Stimulated activated CD4-positive, alpha-beta T cell treated with anti-CD3 and anti-CD28 coated beads, Interleukin-2, amount 100 ng/mL, for 48 hours (primary cell): ENCODE data around the gene PHAX.
"Not testable (repeated sequence)": the region's sequence is repeated elsewhere in the genome, so short reads cannot be mapped to it uniquely, and the experiment has no call there.

Source experiments
- DNase-seq, 2 donors: peaks; one replicate each; pipeline ENCODE4 v3.0.0-alpha.2; 2020

PHAX gene

DNA sequence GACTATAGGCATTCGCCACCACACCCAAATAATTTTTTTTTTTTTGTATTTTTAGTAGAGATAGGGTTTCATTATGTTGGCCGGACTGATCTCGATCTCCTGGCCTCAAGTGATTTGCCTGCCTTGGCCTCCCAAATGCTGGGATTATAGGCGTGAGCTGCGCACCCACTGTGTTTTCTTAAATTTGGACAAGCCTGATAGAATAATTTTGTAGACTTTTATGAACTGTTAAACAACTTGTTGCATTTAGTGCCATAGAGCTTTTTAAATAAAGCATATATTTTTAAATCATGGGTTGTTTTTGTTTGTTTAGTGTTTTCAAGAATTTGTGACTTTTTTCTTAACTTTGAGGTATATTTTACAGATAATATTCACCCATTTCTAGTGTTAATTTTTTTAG, 4.8 kb downstream of the PHAX start:
- DNase-seq, result no peak

DNA sequence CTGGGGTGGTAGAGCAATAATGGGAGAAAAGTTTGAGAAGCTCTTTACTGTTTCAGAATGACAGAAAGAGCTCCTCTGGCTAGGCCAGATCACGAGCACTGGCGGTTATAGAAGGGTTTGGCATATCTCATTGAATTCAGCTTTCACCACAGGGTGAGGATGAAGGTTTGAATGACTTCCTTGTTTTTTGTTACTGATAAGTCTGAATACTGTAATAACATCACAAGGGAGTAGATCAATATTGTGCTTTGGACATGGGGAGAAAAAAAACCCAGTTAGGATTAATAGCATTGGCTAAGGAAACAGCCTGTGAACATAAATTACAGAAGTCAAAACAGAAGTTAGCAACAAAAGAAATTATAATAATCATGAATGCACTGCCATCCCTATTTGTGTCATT, 9.4 kb downstream of the PHAX start:
- DNase-seq, result no peak

DNA sequence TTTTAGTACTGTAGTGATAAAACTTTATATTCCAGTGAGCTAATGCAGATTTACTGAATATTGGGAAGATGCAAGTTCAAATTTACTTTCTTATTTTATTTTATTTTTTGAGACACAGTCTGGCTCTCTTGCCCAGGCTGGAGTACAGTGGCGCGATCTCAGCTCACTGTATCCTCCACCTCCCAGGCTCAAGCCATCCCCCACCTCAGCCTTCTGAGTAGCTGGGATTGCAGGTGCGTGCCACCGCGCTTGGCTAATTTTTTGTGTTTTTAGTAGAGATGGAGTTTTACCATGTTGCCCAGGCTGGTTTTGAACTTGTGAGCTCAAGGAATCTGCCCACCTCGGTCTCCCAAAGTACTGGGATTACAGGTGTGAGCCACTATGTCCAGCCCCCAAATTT, 9.9 kb downstream of the PHAX start:
- no peak for DNase-seq

DNA sequence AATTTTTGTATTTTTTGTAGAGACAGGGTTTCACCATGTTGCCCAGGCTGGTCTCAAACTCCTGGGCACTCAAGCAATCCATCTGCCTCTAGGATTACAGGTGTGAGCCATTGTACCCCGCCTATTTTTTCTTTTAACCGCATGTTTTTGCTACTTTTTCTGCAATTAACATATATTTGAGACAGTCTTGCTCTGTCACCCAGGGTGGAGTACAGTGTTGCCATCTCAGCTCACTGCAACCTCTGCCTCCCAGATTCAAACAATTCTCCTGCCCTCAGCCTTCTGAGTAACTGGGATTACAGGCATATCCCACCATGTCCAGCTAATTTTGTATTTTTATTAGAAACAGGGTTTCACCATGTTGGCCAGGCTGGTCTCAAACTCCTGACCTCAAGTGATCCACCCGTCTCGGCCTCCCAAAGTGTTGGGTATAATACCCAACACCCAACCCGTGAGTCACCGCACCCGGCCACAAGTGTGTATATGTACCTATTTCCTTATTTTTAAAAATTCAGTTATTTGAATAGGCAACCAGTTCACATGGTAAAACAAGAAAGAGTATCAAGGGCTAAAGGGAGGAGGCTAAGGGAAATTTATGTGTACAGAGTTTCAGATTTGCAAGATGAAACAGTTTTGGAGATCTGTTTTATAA, 13.3 kb downstream of the PHAX start:
- DNase-seq, result no peak

DNA sequence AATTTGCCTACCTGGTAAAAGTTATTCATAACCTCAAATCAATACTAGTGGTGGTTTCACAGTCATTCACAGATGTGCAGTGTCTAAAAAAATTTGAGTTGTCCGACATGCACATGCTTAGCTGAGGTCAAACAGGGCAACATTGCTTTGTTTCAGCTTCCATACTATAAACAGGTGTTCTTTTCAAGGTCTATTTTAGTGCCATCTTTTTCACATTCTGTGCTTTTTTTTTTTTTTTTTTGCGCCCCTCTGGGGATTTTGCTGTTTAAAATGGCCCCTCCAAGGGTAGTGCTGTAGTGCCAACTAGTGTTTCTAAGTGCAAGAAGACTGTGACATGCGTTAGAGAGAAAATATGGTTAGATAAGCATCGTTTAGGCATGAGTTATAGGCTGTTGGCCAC, 14.5 kb downstream of the PHAX start:
- no peak for DNase-seq

DNA sequence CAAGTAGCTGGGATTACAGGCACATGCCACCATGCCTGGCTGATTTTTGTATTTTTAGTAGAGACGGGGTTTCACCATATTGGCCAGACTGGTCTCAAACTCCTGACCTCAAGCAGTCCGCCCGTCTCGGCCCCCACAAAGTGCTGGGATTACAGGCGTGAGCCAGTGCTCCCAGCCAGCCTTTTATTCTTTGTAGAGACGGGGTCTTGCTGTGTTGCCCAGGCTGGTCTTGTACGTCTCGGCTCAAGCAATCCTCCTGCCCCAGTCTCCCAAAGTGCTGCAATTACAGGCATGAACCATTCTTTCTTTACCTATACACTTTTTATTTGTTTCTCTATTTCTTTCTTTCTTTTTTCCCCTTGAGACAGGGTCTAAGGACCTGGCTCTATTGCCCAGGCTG, 16.9 kb downstream of the PHAX start:
- DNase-seq, result not testable (repeated sequence)

DNA sequence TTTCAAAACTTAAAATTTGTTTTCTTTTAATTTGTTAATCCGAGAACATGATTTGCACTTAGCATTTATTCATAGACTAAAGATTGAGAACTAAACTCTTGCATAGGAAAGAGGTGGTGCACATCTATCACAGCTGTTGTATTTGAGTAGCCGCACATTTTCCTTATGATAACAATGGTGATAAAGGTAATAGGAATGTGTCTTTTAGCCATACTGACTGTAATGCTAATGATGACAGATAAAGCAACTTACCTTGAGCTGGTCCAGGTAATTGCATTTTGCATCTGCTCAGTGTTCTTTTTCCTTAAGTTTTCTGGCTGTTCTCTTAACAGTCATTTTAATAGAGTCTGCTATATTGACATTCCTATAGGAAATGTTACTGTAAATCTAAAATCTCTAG, 19.0 kb downstream of the PHAX start:
- DNase-seq, result no peak

DNA sequence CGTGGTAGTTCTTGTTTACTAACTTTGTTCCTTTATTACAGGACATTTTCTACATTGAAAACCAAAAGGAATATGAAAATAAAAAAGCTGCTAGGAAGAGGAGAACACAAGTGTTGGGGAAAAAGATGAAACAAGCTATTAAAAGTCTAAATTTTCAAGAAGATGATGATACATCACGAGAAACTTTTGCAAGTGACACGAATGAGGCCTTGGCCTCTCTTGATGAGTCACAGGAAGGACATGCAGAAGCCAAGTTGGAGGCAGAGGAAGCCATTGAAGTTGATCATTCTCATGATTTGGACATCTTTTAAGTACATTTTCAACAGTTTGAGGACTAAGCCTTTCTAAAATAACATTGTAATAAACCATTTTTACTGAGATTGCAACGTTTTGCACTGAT, 23.8 kb downstream of the PHAX start:
- no peak for DNase-seq

DNA sequence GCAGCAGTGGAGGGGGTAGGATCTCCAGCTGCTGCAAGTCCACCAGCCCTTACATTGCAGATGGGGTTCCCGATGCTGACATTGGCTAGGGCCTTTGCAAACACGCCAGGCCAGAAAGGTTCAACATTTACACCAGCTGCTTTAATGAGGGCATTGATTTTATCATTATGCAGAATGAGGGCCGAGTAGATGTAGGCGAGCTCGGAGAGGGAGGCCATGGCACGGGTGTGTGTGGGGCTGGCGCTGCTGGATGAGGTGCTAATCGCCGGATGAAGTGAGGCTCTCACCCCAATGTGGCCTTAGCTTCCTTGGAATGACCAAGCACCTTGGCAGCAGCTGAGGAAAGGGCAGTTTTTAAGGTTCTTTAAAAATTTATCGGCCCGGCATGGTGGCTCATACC, 27.4 kb downstream of the PHAX start:
- no peak for DNase-seq

DNA sequence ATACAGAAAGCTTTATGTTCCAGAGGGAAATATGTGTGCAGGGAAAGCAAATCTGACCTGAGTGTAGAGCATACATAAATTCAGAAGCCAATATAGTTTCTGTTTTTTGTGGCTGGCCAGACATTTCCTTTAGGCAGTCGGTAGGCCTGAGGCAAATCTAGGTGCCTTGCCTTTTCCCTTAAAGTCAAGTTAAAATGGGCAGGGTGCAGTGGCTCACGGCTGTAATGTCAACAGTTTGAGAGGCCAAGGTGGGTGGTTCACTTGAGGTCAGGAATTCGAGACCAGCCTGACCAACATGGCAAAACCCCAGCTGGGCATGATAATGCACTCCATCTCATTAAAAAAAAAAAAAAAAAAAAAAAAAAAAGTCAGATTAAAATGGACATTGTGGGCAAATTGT, 31.2 kb downstream of the PHAX start:
- DNase-seq, result no peak

DNA sequence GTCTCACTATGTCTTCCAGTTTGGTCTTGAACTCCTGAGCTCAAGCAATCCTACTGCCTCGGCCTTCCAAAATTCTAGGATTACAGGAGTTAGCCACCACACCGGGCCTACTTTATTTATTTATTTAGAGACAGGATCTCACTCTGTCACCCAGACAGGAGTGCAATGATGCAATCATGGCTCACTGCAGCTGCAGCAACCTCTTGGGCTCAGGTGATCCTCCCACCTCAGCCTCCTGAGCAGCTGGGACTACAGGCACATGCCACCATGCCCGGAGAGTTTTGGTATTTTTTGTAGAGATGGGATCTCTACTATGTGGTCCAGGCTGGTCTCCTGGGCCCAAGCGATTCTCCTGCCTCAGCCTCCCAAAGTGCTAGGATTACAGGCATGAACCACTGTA, 32.8 kb downstream of the PHAX start:
- no peak for DNase-seq

DNA sequence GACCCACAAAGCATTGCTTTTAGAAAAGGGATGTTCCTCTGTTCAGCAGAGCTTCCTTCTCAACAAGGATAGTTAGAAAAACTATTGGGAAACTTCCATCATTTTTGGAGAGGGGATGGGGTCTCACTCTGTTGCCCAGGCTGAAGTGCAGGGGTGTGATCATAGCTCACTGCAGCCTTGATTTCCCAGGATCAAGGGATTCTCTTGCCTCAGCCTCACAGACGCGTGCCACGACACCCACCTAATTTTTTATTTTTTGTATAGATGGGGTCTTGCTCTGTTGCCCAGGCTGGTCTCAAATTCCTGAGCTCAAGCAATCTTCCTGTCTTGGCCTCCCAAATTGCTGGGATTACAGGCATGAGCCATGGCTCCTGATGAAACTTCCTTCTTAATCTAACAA, 34.8 kb downstream of the PHAX start:
- no peak for DNase-seq

DNA sequence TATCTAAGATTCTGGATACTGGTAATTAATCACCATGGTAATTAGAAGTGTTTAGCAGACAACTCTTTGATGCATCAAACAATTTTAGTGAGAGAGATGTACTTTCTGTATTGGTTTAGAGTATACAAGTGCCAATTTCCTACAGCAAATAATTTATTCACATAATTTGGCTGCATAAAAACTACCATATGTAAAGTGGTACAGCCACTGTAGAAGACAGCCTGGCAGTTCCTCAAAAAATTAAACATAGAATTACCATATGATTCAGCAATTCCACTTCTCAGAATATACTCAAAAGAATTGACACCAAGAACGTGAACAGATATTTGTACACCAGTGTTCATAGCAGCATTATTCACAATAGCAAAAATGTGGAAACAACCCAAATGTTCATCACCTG, 36.2 kb downstream of the PHAX start:
- DNase-seq, result no peak

DNA sequence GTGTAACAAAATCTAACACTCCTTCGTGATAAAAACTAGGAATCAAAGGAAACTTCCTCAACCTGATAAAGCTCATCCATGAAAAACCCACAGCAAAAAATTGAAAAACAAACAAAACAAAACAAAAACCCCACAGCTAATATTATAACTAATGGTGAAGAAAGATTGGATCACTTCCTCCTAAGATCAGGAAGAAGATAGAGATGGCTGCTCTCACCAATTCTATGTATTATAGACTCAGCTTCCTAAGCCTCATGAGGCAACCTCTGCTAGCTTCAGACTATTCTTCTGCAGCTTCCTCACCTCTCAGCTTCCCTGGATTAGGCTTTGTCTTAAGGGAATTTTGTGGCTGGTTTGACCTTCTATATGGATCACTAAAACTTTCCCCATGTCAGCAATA, 40.1 kb downstream of the PHAX start:
- no peak for DNase-seq

DNA sequence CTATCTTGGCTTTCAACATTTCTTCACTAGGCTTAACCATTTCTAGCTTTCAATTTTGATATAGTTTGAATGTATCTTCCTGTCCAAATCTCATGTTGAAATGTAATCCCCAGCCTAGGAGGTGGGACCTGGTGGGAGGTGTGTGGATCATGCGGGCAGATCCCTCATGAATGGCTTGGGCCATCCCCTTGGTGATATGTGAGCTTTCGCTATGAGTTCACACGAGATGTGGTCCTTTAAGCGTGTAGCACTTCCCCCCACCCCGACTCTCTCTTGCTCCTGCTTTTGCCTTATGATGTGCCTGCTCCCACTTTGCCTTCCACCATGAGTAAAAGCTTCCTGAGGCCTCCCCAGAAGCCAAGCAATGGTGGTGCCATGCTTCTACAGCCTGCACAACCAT, 40.6 kb downstream of the PHAX start:
- DNase-seq, result no peak

DNA sequence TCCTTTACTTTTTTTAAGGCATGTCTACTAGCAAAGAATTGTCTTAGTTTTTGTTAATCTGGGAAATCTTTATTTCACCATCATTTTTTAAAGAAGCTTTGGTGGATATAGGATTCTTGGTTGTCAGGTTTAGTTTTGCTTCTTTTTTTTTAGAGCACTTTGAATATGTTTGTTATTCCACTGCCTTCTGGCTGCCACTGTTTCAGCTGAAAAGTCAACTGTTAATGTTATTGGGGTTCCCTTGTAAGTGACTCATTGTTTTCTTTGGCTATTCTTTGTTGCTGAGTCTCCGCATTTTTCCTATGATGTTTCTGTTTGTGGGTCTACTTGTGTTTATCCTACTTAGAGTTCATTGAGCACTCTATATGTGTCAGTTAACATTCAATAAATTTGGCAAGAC, 44.4 kb downstream of the PHAX start:
- DNase-seq, result no peak

DNA sequence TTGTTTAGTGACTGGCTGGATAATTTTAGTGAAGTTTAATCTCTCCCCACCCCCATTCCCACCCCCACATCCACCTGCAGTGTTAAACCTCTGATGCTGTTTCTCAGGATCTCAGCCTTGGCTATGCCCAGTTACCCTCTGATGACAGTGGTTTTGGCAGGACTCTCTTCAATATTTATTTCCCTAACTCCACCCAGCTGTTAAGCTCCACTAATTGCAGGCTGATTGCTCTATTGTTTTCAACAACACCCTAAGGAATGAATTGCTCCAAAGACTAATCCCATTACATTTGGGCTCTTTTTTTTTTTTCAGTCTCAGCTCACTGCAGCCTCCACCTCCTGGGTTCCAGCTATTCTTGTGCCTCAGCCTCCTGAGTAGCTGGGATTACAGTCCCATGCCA, 46.3 kb downstream of the PHAX start:
- no peak for DNase-seq

DNA sequence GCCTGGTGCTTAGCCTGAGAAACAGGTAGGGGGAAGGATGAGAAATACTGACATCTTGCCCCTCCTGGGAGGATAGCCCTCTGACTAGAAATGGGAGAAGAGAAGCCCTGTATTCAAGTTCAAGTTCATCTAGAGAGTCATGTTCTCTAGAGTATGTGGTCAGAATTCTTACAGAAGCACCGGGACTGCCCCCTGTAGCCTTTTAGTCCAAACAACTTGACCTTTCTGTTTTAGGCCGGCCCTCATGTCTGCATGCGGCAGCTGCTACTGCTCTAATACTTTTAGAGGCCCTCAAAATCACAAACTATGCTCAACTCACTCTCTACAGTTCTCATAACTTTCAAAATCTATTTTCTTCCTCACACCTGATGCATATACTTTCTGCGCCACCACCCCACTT, 47.7 kb downstream of the PHAX start:
- DNase-seq, result no peak

DNA sequence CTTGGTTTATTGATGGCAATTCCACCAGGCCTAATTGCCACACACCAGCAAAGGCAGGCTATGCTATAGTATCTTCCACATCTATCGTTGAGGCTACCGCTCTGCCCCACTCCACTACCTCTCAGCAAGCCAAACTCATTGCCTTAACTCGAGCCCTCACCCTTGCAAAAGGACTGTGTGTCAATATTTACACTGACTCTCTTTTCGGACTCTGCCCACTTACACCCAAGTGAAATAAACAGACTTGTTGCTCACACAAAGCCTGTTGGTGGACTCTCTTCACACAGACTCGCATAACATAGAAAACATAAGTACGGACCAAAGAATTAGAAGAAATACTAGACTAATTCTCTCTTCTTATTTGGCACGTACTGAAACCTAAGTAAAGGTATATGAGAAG, 48.3 kb downstream of the PHAX start:
- not testable (repeated sequence) for DNase-seq

DNA sequence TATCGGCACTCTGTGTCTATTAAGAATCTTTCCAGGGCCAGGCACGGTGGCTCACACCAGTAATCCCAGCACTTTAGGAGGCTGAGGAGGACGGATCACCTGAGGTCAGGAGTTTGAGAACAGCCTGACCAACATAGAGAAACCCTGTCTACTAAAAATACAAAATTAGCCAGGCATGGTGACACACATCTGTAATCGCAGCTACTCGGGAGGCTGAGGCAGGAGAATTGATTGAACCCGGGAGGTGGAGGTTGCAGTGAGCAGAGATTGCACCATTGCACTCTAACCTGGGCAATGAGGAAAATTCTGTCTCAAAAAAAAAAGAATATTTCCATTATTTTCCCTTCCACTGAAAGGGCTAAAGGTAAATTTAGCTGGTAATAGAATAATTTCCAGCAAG, 49.0 kb downstream of the PHAX start:
- DNase-seq, result not testable (repeated sequence)

DNA sequence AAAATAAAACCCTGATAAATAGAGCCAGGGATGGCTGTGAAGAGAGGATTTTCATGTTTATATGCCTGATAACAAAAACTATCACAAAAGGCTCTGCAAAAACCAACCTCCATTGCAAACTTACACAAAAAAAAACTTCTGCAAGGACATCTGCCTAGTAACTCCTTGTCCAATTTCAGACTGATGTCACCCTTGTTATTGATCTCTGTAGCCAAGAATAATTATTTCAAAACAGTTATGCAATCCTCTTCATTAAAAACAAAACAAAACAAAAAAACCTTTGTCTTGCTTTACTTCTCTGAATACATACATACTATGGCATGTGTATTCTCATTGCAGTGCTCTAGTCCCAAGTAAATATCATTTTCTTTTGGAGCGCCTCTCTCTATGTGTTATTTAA, 49.7 kb downstream of the PHAX start:
- DNase-seq, result no peak

DNA sequence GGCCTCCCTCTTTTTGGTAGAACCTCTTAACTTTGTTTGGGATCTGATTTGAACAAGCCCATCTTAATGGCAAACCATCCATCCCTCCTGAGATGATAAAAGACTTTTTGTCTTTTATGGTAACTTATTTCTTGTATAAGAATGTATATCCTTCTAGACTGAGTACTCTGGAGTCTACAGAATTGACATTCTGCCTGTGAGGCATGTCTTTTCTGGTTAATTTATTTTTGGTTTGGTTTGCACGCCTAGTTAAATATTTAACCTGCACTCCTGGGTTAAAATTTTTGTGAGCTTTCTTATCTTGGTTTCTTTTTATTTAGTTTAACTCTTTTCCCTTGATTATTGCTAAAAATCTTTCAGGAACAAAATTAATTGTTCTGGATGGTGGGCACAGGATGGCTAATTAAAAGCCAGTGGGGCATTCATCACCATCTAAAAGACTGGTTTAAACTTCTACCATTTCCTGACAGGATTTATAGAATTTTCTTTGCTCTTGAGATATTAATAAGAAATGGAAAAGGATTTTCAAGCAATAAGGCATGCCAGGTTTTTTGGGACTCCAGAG, 50.3 kb downstream of the PHAX start:
- DNase-seq, result no peak

DNA sequence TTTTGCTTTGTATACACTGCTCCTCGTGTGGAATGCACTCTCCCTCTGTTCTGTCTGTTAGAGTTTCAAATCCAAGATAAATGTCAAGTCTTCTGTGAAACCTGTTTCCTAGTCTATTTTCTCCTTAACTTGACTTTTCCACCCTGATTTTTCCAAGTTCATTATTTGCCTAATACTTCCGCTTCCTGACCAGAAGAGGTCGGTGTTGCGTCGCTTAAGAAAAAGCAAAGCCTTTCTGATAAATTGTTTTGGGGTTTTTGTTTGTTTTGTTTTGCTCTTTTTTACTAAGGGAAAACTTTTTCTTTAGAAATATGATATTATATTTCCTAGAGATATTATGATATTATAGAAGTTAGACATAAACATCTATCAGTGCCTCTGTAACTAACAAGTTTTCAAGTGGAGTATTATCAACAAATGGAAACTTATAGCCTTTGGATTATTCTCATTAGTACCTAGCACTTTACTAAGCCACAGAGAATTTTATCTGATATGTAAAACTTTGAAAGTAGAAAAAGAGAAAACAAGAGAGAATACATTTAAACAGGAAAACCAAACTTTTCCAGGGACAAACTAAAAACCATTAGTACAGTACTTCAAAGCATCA, 55.8 kb downstream of the PHAX start:
- peak in 1 of 2 donors; percentile 14 for DNase-seq

DNA sequence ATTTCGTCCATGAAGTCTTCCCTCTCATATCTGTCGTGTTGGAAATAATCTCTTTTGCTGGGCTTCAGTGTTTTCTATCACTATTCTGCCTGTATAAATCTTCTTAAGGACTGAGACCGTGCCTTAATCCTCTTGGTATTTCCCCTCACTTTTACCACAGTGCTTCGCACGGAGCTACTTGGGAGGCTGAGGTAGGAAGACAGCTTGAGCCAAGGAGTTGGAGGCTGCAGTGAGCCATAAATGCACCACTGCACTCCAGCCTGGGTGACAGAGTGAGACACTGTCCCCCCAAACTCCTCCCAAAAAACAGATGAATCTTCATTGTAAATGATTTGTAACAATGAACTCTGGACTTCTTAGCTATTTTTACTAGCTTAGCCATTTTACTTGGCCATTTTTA, 57.8 kb downstream of the PHAX start:
- no peak for DNase-seq
